ENCODE results near the gene BAG5. TPM values are rescaled to one million over a fixed set of nuclear protein-coding genes. Genes with fewer than 3 reads are reported as not detected.
A peak's percentile ranks its signal among the peaks of the same experiment; 100 is the strongest.

BAG5 gene
- total RNA-seq, 2 donors from 2014 or later, result 27.0 to 29.9 TPM

GRCh38 chr14:103549361-103550311, 12.8 kb downstream of the BAG5 start:
- ATAC-seq, result peak; percentile 21
- DNase-seq, result peak; percentile 19 to 47
- intact Hi-C loops (cut with DNase I, micrococcal nuclease), result loop anchor here in 1 of 2 donors (5.0 kb wide), 1 partner anchor 47 kb away; no protein-coding TSS in a partner anchor

GRCh38 chr14:103548463-103549351, 13.8 kb downstream of the BAG5 start:
- peak in 1 of 2 donors; percentile 25 for DNase-seq
- no peak for ATAC-seq
- intact Hi-C loops (cut with DNase I, micrococcal nuclease), result loop anchor here in 1 of 2 donors (5.0 kb wide), 1 partner anchor 46 kb away; no protein-coding TSS in a partner anchor

- ATAC-seq (no peak), DNase-seq (peak in 1 of 2 donors; percentile 22)
- intact Hi-C loops (cut with DNase I, micrococcal nuclease), result loop anchor here in 1 of 2 donors (5.0 kb wide), 1 partner anchor 46 kb away; no protein-coding TSS in a partner anchor
Observed at GRCh38 chr14:103547941-103548462, 14.5 kb downstream of the BAG5 start.

- intact Hi-C loops (cut with DNase I, micrococcal nuclease), result loop anchor here in 1 of 2 donors (5.0 kb wide), 1 partner anchor 45 kb away; no protein-coding TSS in a partner anchor
- DNase-seq (peak in 1 of 2 donors; percentile 24), ATAC-seq (no peak)
Observed at GRCh38 chr14:103547455-103547940, 15.0 kb downstream of the BAG5 start.

- DNase-seq (peak; percentile 66 to 79), ATAC-seq (peak; percentile 47)
- intact Hi-C loops (cut with DNase I, micrococcal nuclease), result loop anchor here in 1 of 2 donors (5.0 kb wide), 1 partner anchor 45 kb away; no protein-coding TSS in a partner anchor
Observed at GRCh38 chr14:103546652-103547454, 15.6 kb downstream of the BAG5 start.

- DNase-seq (peak in 1 of 2 donors; percentile 26), ATAC-seq (no peak)
- intact Hi-C loops (cut with DNase I, micrococcal nuclease), result loop anchor here in 1 of 2 donors (2.0 to 5.0 kb wide), 2 partner anchors 27 to 44 kb away; no protein-coding TSS in a partner anchor
Observed at GRCh38 chr14:103545915-103546651, 16.4 kb downstream of the BAG5 start.

- intact Hi-C loops (cut with DNase I, micrococcal nuclease), result loop anchor here in 1 of 2 donors (2.0 to 5.0 kb wide), 2 partner anchors 27 to 43 kb away; no protein-coding TSS in a partner anchor
- peak; percentile 14 to 28 for DNase-seq
- no peak for ATAC-seq
Observed at GRCh38 chr14:103545219-103545914, 17.1 kb downstream of the BAG5 start.

GRCh38 chr14:103544388-103545218, 17.9 kb downstream of the BAG5 start:
- intact Hi-C loops (cut with DNase I, micrococcal nuclease), result loop anchor here in 1 of 2 donors (2.0 to 5.0 kb wide), 2 partner anchors 26 to 42 kb away; no protein-coding TSS in a partner anchor
- DNase-seq, result peak; percentile 63 to 65
- peak; percentile 15 for ATAC-seq

- DNase-seq (peak in 1 of 2 donors; percentile 43), ATAC-seq (no peak)
- intact Hi-C loops (cut with DNase I, micrococcal nuclease), result loop anchor here in 1 of 2 donors (2.0 kb wide), 1 partner anchor 25 kb away; no protein-coding TSS in a partner anchor
Observed at GRCh38 chr14:103543721-103544387, 18.6 kb downstream of the BAG5 start.

GRCh38 chr14:103543140-103543539, 19.3 kb downstream of the BAG5 start:
- ATAC-seq (no peak), DNase-seq (peak; percentile 21 to 44)
- intact Hi-C loops (cut with DNase I, micrococcal nuclease), result no loop called here

- DNase-seq (peak; percentile 66 to 77), ATAC-seq (peak; percentile 48)
- intact Hi-C loops (cut with DNase I, micrococcal nuclease), result no loop called here
Observed at GRCh38 chr14:103542605-103543088, 19.8 kb downstream of the BAG5 start.

- peak; percentile 41 to 63 for DNase-seq
- peak; percentile 26 for ATAC-seq
- intact Hi-C loops (cut with DNase I, micrococcal nuclease), result no loop called here
Observed at GRCh38 chr14:103541709-103542604, 20.5 kb downstream of the BAG5 start.

All from left colon (tissue), 2 donors.